ENCODE data around the gene TRMT10A.

Gene TRMT10A

GRCh38 chr4:99593781-99594641, 30.2 kb upstream of the TRMT10A start:
- DNase-seq (ENCODE audit: insufficient read length, low spot score) (no peak), FAIRE-seq (no peak)
- TF ChIP-seq CTCF (IDR thresholded peaks at IDR 0.05; ENCODE audit: insufficient read depth, missing control alignments) = no peak

GRCh38 chr4:99591757-99592156, 27.9 kb upstream of the TRMT10A start:
- no peak for TF ChIP-seq CTCF (IDR thresholded peaks at IDR 0.05; ENCODE audit: insufficient read depth, missing control alignments)
- FAIRE-seq = no peak
- DNase-seq (ENCODE audit: insufficient read length, low spot score) = no peak

DNA sequence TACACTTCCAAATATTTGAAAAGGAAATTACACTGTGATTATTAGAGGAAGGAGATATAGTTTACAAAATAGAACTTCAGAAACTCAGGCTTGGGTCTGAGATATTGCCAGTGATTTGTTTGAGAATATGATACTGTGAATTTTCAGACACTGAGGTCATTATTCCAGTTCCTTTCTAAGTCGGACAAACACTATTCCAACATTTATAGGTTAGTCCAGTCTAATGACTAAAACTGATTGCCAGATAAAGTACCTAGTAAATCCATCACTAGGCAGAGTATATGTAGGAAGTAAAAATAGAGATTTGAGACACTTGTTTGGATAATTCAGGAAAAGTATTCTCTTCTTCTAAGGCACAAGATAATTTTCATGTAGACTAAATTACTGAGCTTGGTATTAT, 24.0 kb upstream of the TRMT10A start:
- no peak for TF ChIP-seq CTCF (IDR thresholded peaks at IDR 0.05; ENCODE audit: insufficient read depth, missing control alignments)
- DNase-seq (ENCODE audit: insufficient read length, low spot score) = no peak
- no peak for FAIRE-seq

DNA sequence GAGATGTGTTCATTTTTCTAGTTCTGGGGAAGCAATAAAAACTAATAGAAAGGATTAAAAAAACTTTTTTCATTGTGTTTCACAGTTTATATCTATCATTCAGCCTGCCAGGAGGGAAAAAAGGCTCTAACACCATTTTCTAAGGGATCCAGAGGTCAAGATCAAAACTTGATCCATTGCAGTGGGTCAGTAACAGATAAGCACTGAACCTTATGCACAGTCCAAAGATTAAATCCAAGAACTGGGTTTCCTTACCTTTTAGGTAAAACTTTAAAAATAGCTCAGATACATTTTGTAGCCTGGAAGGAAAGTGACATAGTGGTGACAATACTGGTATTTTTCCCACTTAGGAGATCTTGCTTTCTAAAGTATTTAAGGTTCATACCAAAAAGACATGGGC, 23.5 kb upstream of the TRMT10A start:
- no peak for TF ChIP-seq CTCF (IDR thresholded peaks at IDR 0.05; ENCODE audit: insufficient read depth, missing control alignments)
- FAIRE-seq (no peak), DNase-seq (ENCODE audit: insufficient read length, low spot score) (no peak)

- no peak for TF ChIP-seq CTCF (IDR thresholded peaks at IDR 0.05; ENCODE audit: insufficient read depth, missing control alignments)
- FAIRE-seq (no peak), DNase-seq (ENCODE audit: insufficient read length, low spot score) (no peak)
Observed at GRCh38 chr4:99586797-99587196, 23.0 kb upstream of the TRMT10A start.

- TF ChIP-seq CTCF (IDR thresholded peaks at IDR 0.05; ENCODE audit: insufficient read depth, missing control alignments) = no peak
- DNase-seq (ENCODE audit: insufficient read length, low spot score) (no peak), FAIRE-seq (no peak)
Observed at GRCh38 chr4:99586322-99586721, 22.5 kb upstream of the TRMT10A start.

- DNase-seq (ENCODE audit: insufficient read length, low spot score) (no peak), FAIRE-seq (no peak)
- no peak for TF ChIP-seq CTCF (IDR thresholded peaks at IDR 0.05; ENCODE audit: insufficient read depth, missing control alignments)
Observed at GRCh38 chr4:99585516-99585915, 21.7 kb upstream of the TRMT10A start.

All from D721Med (cell line).